Sigmoid colon (tissue), 4 donors: ENCODE results near the gene CLDN15.

Source experiments
- EP300 ChIP-seq, 4 donors: sonication (generic); formaldehyde crosslinking; IDR thresholded peaks; one replicate each; pipeline ENCODE4 v1.6.1; 2017; ENCODE audit warnings: antibody characterized with exemption in 4 of 4
- POLR2A ChIP-seq, 2 donors: fragments of 450-650 bp; IDR thresholded peaks; one replicate each; pipeline ENCODE4 v1.6.1; 2016; ENCODE audit warnings: antibody characterized with exemption in 2 of 2, mild to moderate bottlenecking in 2 of 2, moderate library complexity in 2 of 2
- POLR2AphosphoS5 ChIP-seq, 4 donors: sonication (generic); formaldehyde crosslinking; IDR thresholded peaks; one replicate each; pipeline ENCODE4 v1.6.1; 2017; ENCODE audit warnings: antibody characterized with exemption in 4 of 4
- TF ChIP-seq, protein P1 (sequence below), 4 experiments: fragments of 450-650 bp in 3 of 4; fragments of 200-600 bp in 1 of 4; IDR thresholded peaks; one replicate each; pipeline ENCODE4 v1.5.1; 2016 to 2019; ENCODE audit warnings: antibody characterized with exemption in 4 of 4, mild to moderate bottlenecking in 3 of 4, moderate library complexity in 2 of 4

- TF ChIP-seq, protein P1, sequence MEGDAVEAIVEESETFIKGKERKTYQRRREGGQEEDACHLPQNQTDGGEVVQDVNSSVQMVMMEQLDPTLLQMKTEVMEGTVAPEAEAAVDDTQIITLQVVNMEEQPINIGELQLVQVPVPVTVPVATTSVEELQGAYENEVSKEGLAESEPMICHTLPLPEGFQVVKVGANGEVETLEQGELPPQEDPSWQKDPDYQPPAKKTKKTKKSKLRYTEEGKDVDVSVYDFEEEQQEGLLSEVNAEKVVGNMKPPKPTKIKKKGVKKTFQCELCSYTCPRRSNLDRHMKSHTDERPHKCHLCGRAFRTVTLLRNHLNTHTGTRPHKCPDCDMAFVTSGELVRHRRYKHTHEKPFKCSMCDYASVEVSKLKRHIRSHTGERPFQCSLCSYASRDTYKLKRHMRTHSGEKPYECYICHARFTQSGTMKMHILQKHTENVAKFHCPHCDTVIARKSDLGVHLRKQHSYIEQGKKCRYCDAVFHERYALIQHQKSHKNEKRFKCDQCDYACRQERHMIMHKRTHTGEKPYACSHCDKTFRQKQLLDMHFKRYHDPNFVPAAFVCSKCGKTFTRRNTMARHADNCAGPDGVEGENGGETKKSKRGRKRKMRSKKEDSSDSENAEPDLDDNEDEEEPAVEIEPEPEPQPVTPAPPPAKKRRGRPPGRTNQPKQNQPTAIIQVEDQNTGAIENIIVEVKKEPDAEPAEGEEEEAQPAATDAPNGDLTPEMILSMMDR (IDR thresholded peaks at IDR 0.05) = no peak
- TF ChIP-seq EP300 (IDR thresholded peaks at IDR 0.05) (no peak), POLR2A (IDR thresholded peaks at IDR 0.05) (no peak), POLR2AphosphoS5 (IDR thresholded peaks at IDR 0.05) (no peak)
Observed at GRCh38 chr7:101285171-101285570, 47.6 kb upstream of the CLDN15 start.
